ENCODE results near the gene OR12D3. TPM values are rescaled to one million over a fixed set of nuclear protein-coding genes. Genes with fewer than 3 reads are reported as not detected.

OR12D3 gene
- total RNA-seq (2022; extraction: Qiagen RNA extraction; ENCODE audit: low read depth) = not detected in 5 replicates

DNA sequence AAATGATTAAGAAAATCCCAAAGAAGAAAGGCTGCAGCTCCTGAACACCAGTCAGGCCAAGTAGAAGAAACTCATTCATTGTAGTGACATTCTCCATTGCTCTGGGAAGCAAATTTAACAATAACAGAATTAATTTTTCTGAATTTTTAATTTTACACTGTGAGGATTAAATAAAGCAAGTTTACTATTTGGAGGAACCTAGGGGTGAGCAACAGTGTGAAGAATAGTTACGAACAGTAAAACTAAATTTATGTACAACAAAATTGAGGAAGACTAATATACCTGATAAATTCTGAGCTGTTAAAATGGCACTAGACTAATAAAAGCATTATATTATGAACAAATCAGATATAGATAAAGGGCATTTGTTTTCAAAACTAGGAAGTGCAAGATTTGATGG is at the start of gene OR12D3:
OR12D3 (minus strand) TSS at position 101 of the 400 bp plus-strand sequence; CDS start at position 97, 4 bp downstream.

DNA sequence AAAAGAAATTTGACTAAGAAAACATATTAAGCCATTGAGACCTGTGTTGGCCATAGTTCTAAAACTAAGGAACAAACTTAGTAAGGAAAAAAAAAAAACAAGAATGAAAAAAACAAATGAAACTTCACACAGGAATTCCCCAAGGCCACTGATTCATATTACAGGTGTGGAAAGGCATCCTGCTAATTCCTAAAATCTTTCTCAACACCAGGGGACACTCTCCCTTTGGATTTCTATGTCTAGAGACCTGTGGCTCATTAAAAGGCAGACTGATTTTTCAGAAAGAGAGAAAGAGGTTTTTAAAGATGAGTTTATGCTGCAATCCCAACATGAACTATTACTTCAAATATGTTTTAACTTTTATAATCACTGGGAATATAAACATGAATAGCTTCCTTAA is 39.5 kb upstream of the OR12D3 start, which contains the start of gene OR12D1:
OR12D1 (plus strand) TSS at position 341 of the 400 bp plus-strand sequence.

GRCh38 chr6:29395331-29395730 is 20.2 kb upstream of the OR12D3 start, which contains the start of gene OR12D2:
OR12D2 (plus strand) TSS chr6:29395631; CDS start chr6:29396700, 1,069 bp downstream.

GRCh38 chr6:29368765-29369164 is 6.3 kb downstream of the OR12D3 start, which contains the start of gene OR5V1:
OR5V1 (minus strand) TSS chr6:29368865; CDS start chr6:29356195, 12,670 bp downstream.

Other genes with a start within 250 kb of the OR12D3 start
- gene OR2J2, start 204.4 kb downstream of the OR12D3 start, total RNA-seq (2022; extraction: Qiagen RNA extraction; ENCODE audit: low read depth) = not detected in 5 replicates
- gene OR14J1, start 73.6 kb downstream of the OR12D3 start, total RNA-seq (2022; extraction: Qiagen RNA extraction; ENCODE audit: low read depth) = not detected in 5 replicates
- gene OR5V1, start 6.4 kb downstream of the OR12D3 start, total RNA-seq (2022; extraction: Qiagen RNA extraction; ENCODE audit: low read depth) = not detected in 5 replicates
- not detected in 5 replicates for gene OR12D2, start 20.3 kb upstream of the OR12D3 start, total RNA-seq (2022; extraction: Qiagen RNA extraction; ENCODE audit: low read depth)
- not detected in 5 replicates for gene OR12D1, start 39.6 kb upstream of the OR12D3 start, total RNA-seq (2022; extraction: Qiagen RNA extraction; ENCODE audit: low read depth)
- not detected in 5 replicates for gene OR10C1, start 64.0 kb upstream of the OR12D3 start, total RNA-seq (2022; extraction: Qiagen RNA extraction; ENCODE audit: low read depth)
- not detected in 5 replicates for gene OR11A1, start 81.8 kb upstream of the OR12D3 start, total RNA-seq (2022; extraction: Qiagen RNA extraction; ENCODE audit: low read depth)
- gene OR2H1, start 81.9 kb upstream of the OR12D3 start, total RNA-seq (2022; extraction: Qiagen RNA extraction; ENCODE audit: low read depth) = not detected in 5 replicates
- gene MAS1L, start 112.7 kb upstream of the OR12D3 start, total RNA-seq (2022; extraction: Qiagen RNA extraction; ENCODE audit: low read depth) = not detected in 5 replicates
- 0.38 to 0.73 TPM (median 0.47 TPM) in 5 replicates for gene UBD, start 184.4 kb upstream of the OR12D3 start, total RNA-seq (2022; extraction: Qiagen RNA extraction; ENCODE audit: low read depth)
- not detected in 5 replicates for gene OR2H2, start 209.8 kb upstream of the OR12D3 start, total RNA-seq (2022; extraction: Qiagen RNA extraction; ENCODE audit: low read depth)

Data from A549 treated with RU486 at 1 μM for 4 hours (cell line).